Peyer's patch (tissue), 4 donors: ENCODE measurements around the gene CELA1. TPM values are rescaled to one million over a fixed set of nuclear protein-coding genes. Genes with fewer than 3 reads are reported as not detected.

Experiments
- DNase-seq, 3 donors: peaks; one replicate each; pipeline ENCODE4 v3.0.0-alpha.2; 2017 to 2019
- H3K27ac ChIP-seq, 4 donors: fragments of 200-600 bp; sonication (generic); one replicate each; pipeline ENCODE4 v1.5.1; 2016 to 2019
- H3K27me3 ChIP-seq, 2 donors: fragments of 200-600 bp; sonication (generic); one replicate each; pipeline ENCODE4 v1.5.1; 2019
- H3K36me3 ChIP-seq, 3 donors: fragments of 200-600 bp; sonication (generic); one replicate each; pipeline ENCODE4 v1.5.1; 2016 to 2019
- H3K4me1 ChIP-seq, 4 donors: fragments of 200-600 bp; sonication (generic); one replicate each; pipeline ENCODE4 v1.5.1; 2016 to 2019
- H3K4me3 ChIP-seq, 4 donors: fragments of 200-600 bp; sonication (generic); 1 replicate in 3 of 4; 2 replicates in 1 of 4; pipeline ENCODE4 v1.5.1; 2016 to 2019; ENCODE audit warnings: mild to moderate bottlenecking in 1 of 4
- H3K9me3 ChIP-seq, 4 donors: fragments of 200-600 bp; sonication (generic); one replicate each; pipeline ENCODE4 v1.5.1; 2016 to 2019; ENCODE audit warnings: mild to moderate bottlenecking in 1 of 4
- CTCF ChIP-seq, 6 experiments: fragments of 450-650 bp in 4 of 6; fragments of 200-600 bp in 2 of 6; sonication (generic) in 1 of 6; IDR thresholded peaks; one replicate each; pipeline ENCODE4 v1.5.1; 2017 to 2019; ENCODE audit warnings: antibody characterized with exemption in 6 of 6, mild to moderate bottlenecking in 3 of 6, moderate library complexity in 1 of 6
- POLR2A ChIP-seq, 2 donors: fragments of 450-650 bp; IDR thresholded peaks; one replicate each; pipeline ENCODE4 v1.5.1; 2017; ENCODE audit warnings: antibody characterized with exemption in 2 of 2, mild to moderate bottlenecking in 2 of 2, moderate library complexity in 2 of 2
- total RNA-seq, 4 donors: library from RNA; depleted of rRNA; stranded (reverse); fragments of >200 nt; gene quantifications; one replicate each; pipeline ENCODE4 v1.1.0, GENCODE V29; 2016

Gene CELA1
- total RNA-seq, 4 donors from 2014 or later = not detected

GRCh38 chr12:51368640-51369517, 22.4 kb upstream of the CELA1 start:
- TF ChIP-seq POLR2A (IDR thresholded peaks at IDR 0.05) (no peak), CTCF (IDR thresholded peaks at IDR 0.05) (no peak)
- no peaks in the 10 kb centered on the region for H3K27me3 ChIP-seq
- H3K36me3 ChIP-seq = peaks cover 0 to 4% (median 0%) of the 10 kb centered on the region in 3 donors
- peak overlapping the region; percentile 41 to 75 (median 58) for H3K27ac ChIP-seq
- DNase-seq = peak; percentile 70 to 96 (median 95)
- H3K9me3 ChIP-seq = no peaks in the 10 kb centered on the region
- H3K4me1 ChIP-seq = peaks cover 0 to 15% (median 12%) of the 10 kb centered on the region in 4 donors
- peak overlapping the region in 1 of 4 donors; percentile 12 for H3K4me3 ChIP-seq

GRCh38 chr12:51365276-51365675, 18.8 kb upstream of the CELA1 start:
- TF ChIP-seq CTCF (IDR thresholded peaks at IDR 0.05) = no peak
- no peak for TF ChIP-seq POLR2A (IDR thresholded peaks at IDR 0.05)
- Histone ChIP-seq H3K4me1 (peaks cover 0 to 13% (median 9%) of the 10 kb centered on the region in 4 donors), H3K9me3 (no peaks in the 10 kb centered on the region), H3K27ac (no peak overlapping the region), H3K4me3 (no peak overlapping the region), H3K27me3 (no peaks in the 10 kb centered on the region), H3K36me3 (peaks cover 0 to 3% (median 0%) of the 10 kb centered on the region in 3 donors)
- DNase-seq = no peak

- H3K36me3 ChIP-seq = peaks cover 0 to 3% (median 0%) of the 10 kb centered on the region in 3 donors
- no peak overlapping the region for H3K4me3 ChIP-seq
- H3K9me3 ChIP-seq = no peaks in the 10 kb centered on the region
- peaks cover 0 to 8% (median 5%) of the 10 kb centered on the region in 4 donors for H3K4me1 ChIP-seq
- TF ChIP-seq CTCF (IDR thresholded peaks at IDR 0.05) = no peak
- no peak for TF ChIP-seq POLR2A (IDR thresholded peaks at IDR 0.05)
- peak overlapping the region in 2 of 4 donors; percentile 30 to 46 for H3K27ac ChIP-seq
- no peaks in the 10 kb centered on the region for H3K27me3 ChIP-seq
- peak in 2 of 3 donors; percentile 63 to 70 for DNase-seq
Observed at GRCh38 chr12:51364001-51364400, 17.5 kb upstream of the CELA1 start.

- Histone ChIP-seq H3K36me3 (peaks cover 0 to 13% (median 0%) of the 10 kb centered on the region in 3 donors), H3K27ac (no peak overlapping the region), H3K9me3 (no peaks in the 10 kb centered on the region), H3K27me3 (no peaks in the 10 kb centered on the region), H3K4me1 (no peaks in the 10 kb centered on the region), H3K4me3 (no peak overlapping the region)
- TF ChIP-seq CTCF (IDR thresholded peaks at IDR 0.05) (no peak), POLR2A (IDR thresholded peaks at IDR 0.05) (no peak)
- no peak for DNase-seq
Observed at GRCh38 chr12:51362747-51363342, 16.4 kb upstream of the CELA1 start.

GRCh38 chr12:51362307-51362706, 15.8 kb upstream of the CELA1 start:
- peak in 2 of 3 donors; percentile 53 to 61 for DNase-seq
- Histone ChIP-seq H3K27ac (no peak overlapping the region), H3K4me1 (no peaks in the 10 kb centered on the region), H3K27me3 (no peaks in the 10 kb centered on the region), H3K4me3 (no peak overlapping the region), H3K9me3 (no peaks in the 10 kb centered on the region), H3K36me3 (peaks cover 0 to 18% (median 0%) of the 10 kb centered on the region in 3 donors)
- TF ChIP-seq CTCF (IDR thresholded peaks at IDR 0.05) (no peak), POLR2A (IDR thresholded peaks at IDR 0.05) (no peak)
